Ovary (tissue), 3 donors: ENCODE measurements around the gene MAP7D3.

ENCODE experiments used
- CTCF ChIP-seq, 3 donors: fragments of 450-650 bp in 2 of 3; fragments of 200-600 bp in 1 of 3; IDR thresholded peaks; one replicate each; pipeline versions ENCODE4 v1.5.1 to v1.8.0; 2016 to 2022; ENCODE audit warnings: antibody characterized with exemption in 3 of 3, mild to moderate bottlenecking in 1 of 3
- POLR2A ChIP-seq: fragments of 450-650 bp; IDR thresholded peaks from one replicate; pipeline ENCODE4 v1.6.1; 2017; ENCODE audit warnings: antibody characterized with exemption, mild to moderate bottlenecking, moderate library complexity
- donor health status: DM: no; HTN: no; CAD: no.

- no peak for TF ChIP-seq CTCF (IDR thresholded peaks at IDR 0.05)
- TF ChIP-seq POLR2A = no peak
Observed at GRCh38 chrX:136165406-136165805, 85.8 kb downstream of the MAP7D3 start.
